ENCODE data around the gene MESD.
A peak's percentile ranks its signal among the peaks of the same experiment; 100 is the strongest.

Gene MESD

GRCh38 chr15:80916056-80916455 is 73.6 kb downstream of the MESD start:
- H3K9me3 ChIP-seq (ENCODE audit: insufficient read depth, low read length), result no peaks in the 10 kb centered on the region
- TF ChIP-seq SUZ12 (IDR thresholded peaks at IDR 0.05; ENCODE audit: extremely low read depth, insufficient read depth, insufficient read length) (no peak), ZNF274 (IDR thresholded peaks at IDR 0.05; ENCODE audit: low read depth, low read length) (no peak), YY1 (IDR thresholded peaks at IDR 0.05; ENCODE audit: insufficient read depth, insufficient read length) (no peak)
- no peak overlapping the region for H3K9ac ChIP-seq (ENCODE audit: insufficient read length, low read depth)
- no peaks in the 10 kb centered on the region for H3K36me3 ChIP-seq (ENCODE audit: insufficient read depth, insufficient read length, low read length)
- peaks cover 4% of the 10 kb centered on the region for H3K27me3 ChIP-seq (ENCODE audit: insufficient read depth, insufficient read length)
- DNase-seq (ENCODE audit: low read depth, low spot score), result no peak
- no peaks in the 10 kb centered on the region for H3K4me1 ChIP-seq (ENCODE audit: insufficient read depth, insufficient read length)
- no peak overlapping the region for H3K4me3 ChIP-seq (ENCODE audit: insufficient read length, low read depth)

- TF ChIP-seq YY1 (IDR thresholded peaks at IDR 0.05; ENCODE audit: insufficient read depth, insufficient read length), result no peak
- no peak for TF ChIP-seq ZNF274 (IDR thresholded peaks at IDR 0.05; ENCODE audit: low read depth, low read length)
- no peak for TF ChIP-seq SUZ12 (IDR thresholded peaks at IDR 0.05; ENCODE audit: extremely low read depth, insufficient read depth, insufficient read length)
- H3K27me3 ChIP-seq (ENCODE audit: insufficient read depth, insufficient read length), result peaks cover 4% of the 10 kb centered on the region
- peak; percentile 79 for DNase-seq (ENCODE audit: low read depth, low spot score)
- no peaks in the 10 kb centered on the region for H3K4me1 ChIP-seq (ENCODE audit: insufficient read depth, insufficient read length)
- H3K4me3 ChIP-seq (ENCODE audit: insufficient read length, low read depth), result no peak overlapping the region
- no peak overlapping the region for H3K9ac ChIP-seq (ENCODE audit: insufficient read length, low read depth)
- H3K36me3 ChIP-seq (ENCODE audit: insufficient read depth, insufficient read length, low read length), result no peaks in the 10 kb centered on the region
- H3K9me3 ChIP-seq (ENCODE audit: insufficient read depth, low read length), result no peaks in the 10 kb centered on the region
These were observed 74.1 kb downstream of the MESD start for GRCh38 chr15:80915472-80915871.

GRCh38 chr15:80913541-80913940 is 76.1 kb downstream of the MESD start:
- H3K4me3 ChIP-seq (ENCODE audit: insufficient read length, low read depth), result no peak overlapping the region
- no peak overlapping the region for H3K9ac ChIP-seq (ENCODE audit: insufficient read length, low read depth)
- TF ChIP-seq SUZ12 (IDR thresholded peaks at IDR 0.05; ENCODE audit: extremely low read depth, insufficient read depth, insufficient read length) (no peak), ZNF274 (IDR thresholded peaks at IDR 0.05; ENCODE audit: low read depth, low read length) (no peak), YY1 (IDR thresholded peaks at IDR 0.05; ENCODE audit: insufficient read depth, insufficient read length) (no peak)

GRCh38 chr15:80912673-80913072 is 76.9 kb downstream of the MESD start:
- no peak for DNase-seq (ENCODE audit: low read depth, low spot score)
- H3K9ac ChIP-seq (ENCODE audit: insufficient read length, low read depth), result no peak overlapping the region
- no peaks in the 10 kb centered on the region for H3K4me1 ChIP-seq (ENCODE audit: insufficient read depth, insufficient read length)
- no peaks in the 10 kb centered on the region for H3K36me3 ChIP-seq (ENCODE audit: insufficient read depth, insufficient read length, low read length)
- peaks cover 7% of the 10 kb centered on the region; the same call in 1 of the 2 replicates for H3K9me3 ChIP-seq (ENCODE audit: insufficient read depth, low read length)
- peaks cover 4% of the 10 kb centered on the region for H3K27me3 ChIP-seq (ENCODE audit: insufficient read depth, insufficient read length)
- TF ChIP-seq ZNF274 (IDR thresholded peaks at IDR 0.05; ENCODE audit: low read depth, low read length) (no peak), YY1 (IDR thresholded peaks at IDR 0.05; ENCODE audit: insufficient read depth, insufficient read length) (no peak), SUZ12 (IDR thresholded peaks at IDR 0.05; ENCODE audit: extremely low read depth, insufficient read depth, insufficient read length) (no peak)
- H3K4me3 ChIP-seq (ENCODE audit: insufficient read length, low read depth), result no peak overlapping the region

More at GRCh38 chr15:80913541-80913940, 76.1 kb downstream of the MESD start:
- no peak for DNase-seq (ENCODE audit: low read depth, low spot score)
- Histone ChIP-seq H3K9me3 (ENCODE audit: insufficient read depth, low read length) (peaks cover 7% of the 10 kb centered on the region; the same call in 1 of the 2 replicates), H3K4me1 (ENCODE audit: insufficient read depth, insufficient read length) (no peaks in the 10 kb centered on the region), H3K36me3 (ENCODE audit: insufficient read depth, insufficient read length, low read length) (no peaks in the 10 kb centered on the region), H3K27me3 (ENCODE audit: insufficient read depth, insufficient read length) (peaks cover 4% of the 10 kb centered on the region)

GRCh38 chr15:80911821-80912220 is 77.8 kb downstream of the MESD start:
- Histone ChIP-seq H3K4me3 (ENCODE audit: insufficient read length, low read depth) (no peak overlapping the region), H3K4me1 (ENCODE audit: insufficient read depth, insufficient read length) (no peaks in the 10 kb centered on the region), H3K36me3 (ENCODE audit: insufficient read depth, insufficient read length, low read length) (no peaks in the 10 kb centered on the region), H3K27me3 (ENCODE audit: insufficient read depth, insufficient read length) (peaks cover 4% of the 10 kb centered on the region), H3K9me3 (ENCODE audit: insufficient read depth, low read length) (peaks cover 7% of the 10 kb centered on the region; the same call in 1 of the 2 replicates), H3K9ac (ENCODE audit: insufficient read length, low read depth) (no peak overlapping the region)
- no peak for DNase-seq (ENCODE audit: low read depth, low spot score)
- TF ChIP-seq SUZ12 (IDR thresholded peaks at IDR 0.05; ENCODE audit: extremely low read depth, insufficient read depth, insufficient read length), result no peak
- TF ChIP-seq YY1 (IDR thresholded peaks at IDR 0.05; ENCODE audit: insufficient read depth, insufficient read length), result no peak
- TF ChIP-seq ZNF274 (IDR thresholded peaks at IDR 0.05; ENCODE audit: low read depth, low read length), result no peak

GRCh38 chr15:80906159-80906766 is 83.4 kb downstream of the MESD start:
- Histone ChIP-seq H3K4me1 (ENCODE audit: insufficient read depth, insufficient read length) (no peaks in the 10 kb centered on the region), H3K4me3 (ENCODE audit: insufficient read length, low read depth) (no peak overlapping the region), H3K36me3 (ENCODE audit: insufficient read depth, insufficient read length, low read length) (no peaks in the 10 kb centered on the region), H3K9ac (ENCODE audit: insufficient read length, low read depth) (no peak overlapping the region), H3K27me3 (ENCODE audit: insufficient read depth, insufficient read length) (no peaks in the 10 kb centered on the region), H3K9me3 (ENCODE audit: insufficient read depth, low read length) (peaks cover 7% of the 10 kb centered on the region; the same call in 1 of the 2 replicates)
- no peak for DNase-seq (ENCODE audit: low read depth, low spot score)
- TF ChIP-seq YY1 (IDR thresholded peaks at IDR 0.05; ENCODE audit: insufficient read depth, insufficient read length) (no peak), ZNF274 (IDR thresholded peaks at IDR 0.05; ENCODE audit: low read depth, low read length) (no peak), SUZ12 (IDR thresholded peaks at IDR 0.05; ENCODE audit: extremely low read depth, insufficient read depth, insufficient read length) (no peak)

- TF ChIP-seq ZNF274 (IDR thresholded peaks at IDR 0.05; ENCODE audit: low read depth, low read length), result no peak
- TF ChIP-seq YY1 (IDR thresholded peaks at IDR 0.05; ENCODE audit: insufficient read depth, insufficient read length), result no peak
- no peak for TF ChIP-seq SUZ12 (IDR thresholded peaks at IDR 0.05; ENCODE audit: extremely low read depth, insufficient read depth, insufficient read length)
- no peak overlapping the region for H3K9ac ChIP-seq (ENCODE audit: insufficient read length, low read depth)
- no peak for DNase-seq (ENCODE audit: low read depth, low spot score)
- H3K27me3 ChIP-seq (ENCODE audit: insufficient read depth, insufficient read length), result no peaks in the 10 kb centered on the region
- H3K4me1 ChIP-seq (ENCODE audit: insufficient read depth, insufficient read length), result no peaks in the 10 kb centered on the region
- no peaks in the 10 kb centered on the region for H3K36me3 ChIP-seq (ENCODE audit: insufficient read depth, insufficient read length, low read length)
- peaks cover 7% of the 10 kb centered on the region; the same call in 1 of the 2 replicates for H3K9me3 ChIP-seq (ENCODE audit: insufficient read depth, low read length)
- no peak overlapping the region for H3K4me3 ChIP-seq (ENCODE audit: insufficient read length, low read depth)
These were observed 84.6 kb downstream of the MESD start for GRCh38 chr15:80904998-80905397.

Measured in NT2/D1 (cell line).